ENCODE measurements around the gene ERICH6B. TPM values are rescaled to one million over a fixed set of nuclear protein-coding genes. Genes with fewer than 3 reads are reported as not detected.

The ERICH6B gene
- total RNA-seq, 1 donor from 2014 or later = not detected

DNA sequence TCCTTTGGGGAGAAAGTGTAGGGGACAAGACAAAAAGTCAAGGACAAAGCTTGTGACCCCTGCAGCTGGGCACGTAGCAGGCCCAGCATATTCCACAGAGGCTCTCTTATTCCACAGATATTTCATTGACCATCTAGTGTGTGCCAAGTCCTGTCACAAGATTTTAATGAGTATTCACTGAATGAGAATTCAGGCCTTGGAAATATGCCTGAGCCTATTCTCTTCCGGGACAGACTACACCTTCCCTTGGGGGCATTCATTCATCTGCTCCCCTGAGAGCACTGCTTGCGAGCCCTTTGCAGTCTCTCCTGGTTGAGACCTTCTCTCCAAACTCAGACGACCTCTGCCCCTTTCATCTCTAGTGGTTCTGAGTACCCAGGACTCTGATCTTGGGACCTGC, 25.5 kb downstream of the ERICH6B start:
- H3K4me3 Mint-ChIP-seq = no peak overlapping the region
- TF ChIP-seq, protein P1, sequence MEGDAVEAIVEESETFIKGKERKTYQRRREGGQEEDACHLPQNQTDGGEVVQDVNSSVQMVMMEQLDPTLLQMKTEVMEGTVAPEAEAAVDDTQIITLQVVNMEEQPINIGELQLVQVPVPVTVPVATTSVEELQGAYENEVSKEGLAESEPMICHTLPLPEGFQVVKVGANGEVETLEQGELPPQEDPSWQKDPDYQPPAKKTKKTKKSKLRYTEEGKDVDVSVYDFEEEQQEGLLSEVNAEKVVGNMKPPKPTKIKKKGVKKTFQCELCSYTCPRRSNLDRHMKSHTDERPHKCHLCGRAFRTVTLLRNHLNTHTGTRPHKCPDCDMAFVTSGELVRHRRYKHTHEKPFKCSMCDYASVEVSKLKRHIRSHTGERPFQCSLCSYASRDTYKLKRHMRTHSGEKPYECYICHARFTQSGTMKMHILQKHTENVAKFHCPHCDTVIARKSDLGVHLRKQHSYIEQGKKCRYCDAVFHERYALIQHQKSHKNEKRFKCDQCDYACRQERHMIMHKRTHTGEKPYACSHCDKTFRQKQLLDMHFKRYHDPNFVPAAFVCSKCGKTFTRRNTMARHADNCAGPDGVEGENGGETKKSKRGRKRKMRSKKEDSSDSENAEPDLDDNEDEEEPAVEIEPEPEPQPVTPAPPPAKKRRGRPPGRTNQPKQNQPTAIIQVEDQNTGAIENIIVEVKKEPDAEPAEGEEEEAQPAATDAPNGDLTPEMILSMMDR (conservative IDR thresholded peaks at IDR 0.05) = no peak
- no peaks in the 10 kb centered on the region for H3K36me3 Mint-ChIP-seq (ENCODE audit: low read depth)
- no peak overlapping the region for H3K27ac Mint-ChIP-seq (ENCODE audit: unreplicated experiment)
- no peaks in the 10 kb centered on the region for H3K9me3 Mint-ChIP-seq
- DNase-seq (ENCODE audit: low read depth, low spot score) = no peak
- no peaks in the 10 kb centered on the region for H3K4me1 Mint-ChIP-seq
- H3K27me3 Mint-ChIP-seq (ENCODE audit: low read depth) = no peaks in the 10 kb centered on the region

DNA sequence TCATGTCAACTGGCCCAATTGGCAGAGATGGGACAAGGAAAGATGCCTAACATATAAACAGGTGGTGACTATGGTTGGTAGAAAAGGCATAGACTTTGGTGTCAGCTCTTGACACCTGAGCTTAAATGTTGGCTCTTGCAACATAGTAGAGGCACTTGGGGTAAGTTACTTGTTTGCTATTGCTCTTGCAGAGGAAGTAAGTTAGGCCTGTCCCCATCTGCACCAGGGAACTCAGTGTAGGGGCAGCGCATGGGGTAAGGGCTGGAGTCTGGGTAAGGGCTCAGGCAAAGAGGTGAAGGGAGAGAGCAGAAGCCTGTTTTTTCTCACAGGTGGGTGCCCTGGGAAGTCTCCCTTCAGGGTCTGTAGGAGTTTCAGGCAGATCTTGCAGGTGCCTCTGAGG, 27.6 kb downstream of the ERICH6B start:
- Mint-ChIP-seq H3K9me3 (peaks cover 3% of the 10 kb centered on the region), H3K27me3 (ENCODE audit: low read depth) (no peaks in the 10 kb centered on the region), H3K4me3 (no peak overlapping the region), H3K27ac (ENCODE audit: unreplicated experiment) (no peak overlapping the region), H3K36me3 (ENCODE audit: low read depth) (no peaks in the 10 kb centered on the region), H3K4me1 (no peaks in the 10 kb centered on the region)
- DNase-seq (ENCODE audit: low read depth, low spot score) = no peak
- TF ChIP-seq, protein P1 (conservative IDR thresholded peaks at IDR 0.05) = no peak

DNA sequence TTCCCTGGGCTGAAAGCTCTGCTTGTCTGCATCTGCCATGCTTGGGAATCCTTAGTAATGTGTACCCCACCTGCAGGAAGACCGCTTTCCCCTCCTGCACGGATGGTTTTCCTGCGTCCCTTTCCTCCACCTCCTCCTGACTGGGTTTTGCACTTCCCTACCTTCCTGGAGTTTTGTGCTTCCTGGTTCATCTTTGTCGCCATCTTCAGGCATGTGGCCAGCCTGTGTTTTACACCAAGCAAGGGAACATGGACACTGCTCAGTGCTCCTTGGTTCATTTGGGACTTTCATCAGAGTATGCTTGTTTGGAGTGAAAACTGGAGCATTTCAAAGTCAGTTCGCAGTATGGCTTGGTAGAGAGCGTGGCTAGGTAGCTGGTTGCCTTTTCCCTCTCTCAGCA, 30.7 kb downstream of the ERICH6B start:
- Mint-ChIP-seq H3K27ac (ENCODE audit: unreplicated experiment) (no peak overlapping the region), H3K4me3 (no peak overlapping the region), H3K27me3 (ENCODE audit: low read depth) (no peaks in the 10 kb centered on the region)

DNA sequence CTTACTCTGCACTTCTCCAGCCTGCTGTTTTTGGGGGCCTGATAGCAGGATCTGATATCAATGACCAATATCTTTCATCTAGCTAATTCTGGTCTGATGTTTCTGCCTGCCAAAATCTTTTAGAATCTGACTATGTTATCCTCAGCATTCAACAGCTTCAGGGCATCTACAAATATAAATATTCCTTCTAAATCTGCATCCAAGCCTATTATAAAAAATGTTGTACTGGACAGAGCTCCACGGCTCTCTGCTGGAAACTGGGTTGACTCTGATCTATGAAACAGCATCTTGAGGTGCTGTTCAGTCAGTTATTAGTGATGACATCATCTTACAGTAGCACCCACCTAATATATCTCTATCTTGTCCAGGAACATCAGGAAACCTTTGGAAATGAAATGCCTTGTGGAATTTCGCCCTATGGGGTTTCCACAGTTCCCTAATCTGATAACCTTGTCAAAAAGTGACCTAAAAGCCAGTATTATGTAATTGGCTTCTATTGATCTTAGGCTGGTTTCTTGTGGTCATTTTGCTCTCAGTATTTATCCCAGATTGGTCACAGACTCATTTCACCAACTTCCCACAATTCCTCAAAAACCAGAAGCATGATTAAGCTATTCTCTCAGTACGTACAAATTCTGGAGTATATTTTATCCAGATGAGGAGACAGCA, 33.0 kb downstream of the ERICH6B start:
- Mint-ChIP-seq H3K4me3 (no peak overlapping the region), H3K9me3 (peaks cover 3% of the 10 kb centered on the region), H3K36me3 (ENCODE audit: low read depth) (no peaks in the 10 kb centered on the region), H3K27ac (ENCODE audit: unreplicated experiment) (no peak overlapping the region), H3K4me1 (no peaks in the 10 kb centered on the region), H3K27me3 (ENCODE audit: low read depth) (no peaks in the 10 kb centered on the region)
- no peak for DNase-seq (ENCODE audit: low read depth, low spot score)
- TF ChIP-seq, protein P1 (conservative IDR thresholded peaks at IDR 0.05) = no peak

More for the DNA sequence above, 30.7 kb downstream of the ERICH6B start:
- Mint-ChIP-seq H3K4me1 (no peaks in the 10 kb centered on the region), H3K36me3 (ENCODE audit: low read depth) (no peaks in the 10 kb centered on the region), H3K9me3 (peaks cover 3% of the 10 kb centered on the region)
- TF ChIP-seq, protein P1 (conservative IDR thresholded peaks at IDR 0.05) = peak; percentile 21
- no peak for DNase-seq (ENCODE audit: low read depth, low spot score)

DNA sequence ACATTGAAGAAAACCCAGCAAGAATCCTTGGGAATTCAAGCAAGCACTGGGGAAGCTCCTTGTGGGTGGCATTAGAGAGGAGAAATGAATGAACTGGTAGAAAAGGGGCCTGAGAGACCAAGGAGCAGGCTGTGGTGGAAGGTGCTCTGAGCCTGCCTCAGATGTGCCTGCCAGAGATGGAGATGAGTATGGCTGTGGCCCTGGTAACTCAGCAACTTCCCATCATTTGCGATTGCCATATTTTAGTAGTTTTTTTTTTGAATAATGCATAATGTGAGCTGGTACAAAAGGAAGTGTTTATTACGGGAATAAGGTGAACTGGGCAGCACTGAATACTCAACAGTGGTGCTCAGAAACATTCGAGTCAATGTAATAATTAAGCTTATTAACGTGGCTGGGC, 39.1 kb downstream of the ERICH6B start:
- no peaks in the 10 kb centered on the region for H3K9me3 Mint-ChIP-seq
- no peak for DNase-seq (ENCODE audit: low read depth, low spot score)
- TF ChIP-seq, protein P1 (conservative IDR thresholded peaks at IDR 0.05) = no peak
- no peaks in the 10 kb centered on the region for H3K4me1 Mint-ChIP-seq
- H3K27ac Mint-ChIP-seq (ENCODE audit: unreplicated experiment) = no peak overlapping the region
- H3K36me3 Mint-ChIP-seq (ENCODE audit: low read depth) = no peaks in the 10 kb centered on the region
- H3K4me3 Mint-ChIP-seq = no peak overlapping the region
- no peaks in the 10 kb centered on the region for H3K27me3 Mint-ChIP-seq (ENCODE audit: low read depth)

Measured in neural crest cell (in vitro differentiated cells).